A172 (cell line): ENCODE data around the gene TUBB8B. TPM values are rescaled to one million over a fixed set of nuclear protein-coding genes. Genes with fewer than 3 reads are reported as not detected.
"Not testable (repeated sequence)": the region's sequence is repeated elsewhere in the genome, so short reads cannot be mapped to it uniquely, and the experiment has no call there.

Experiments used
- DNase-seq: peaks from one replicate; pipeline ENCODE4 v3.0.0-alpha.2; 2015; ENCODE audit warnings: low spot score
- total RNA-seq: library from RNA; depleted of rRNA; stranded (reverse); fragments of >200 nt; shearing (Covaris generic); gene quantifications from 2 replicates; pipeline ENCODE4 v1.2.3, GENCODE V29; 2014; rRNA removed

The TUBB8B gene
- not detected in 2 replicates for total RNA-seq

- not testable (repeated sequence) for DNase-seq
Observed at GRCh38 chr18:49176-49665, at the start of gene TUBB8B. TUBB8B (minus strand) TSS chr18:49615; CDS start chr18:49557, 58 bp downstream.

- DNase-seq, result not testable (repeated sequence)
Observed at GRCh38 chr18:97252-97914, 48.0 kb upstream of the TUBB8B start.

GRCh38 chr18:96767-97131 lies 47.3 kb upstream of the TUBB8B start:
- DNase-seq, result not testable (repeated sequence)

GRCh38 chr18:96101-96766 lies 46.8 kb upstream of the TUBB8B start:
- not testable (repeated sequence) for DNase-seq

GRCh38 chr18:95580-95979 lies 46.2 kb upstream of the TUBB8B start:
- not testable (repeated sequence) for DNase-seq

- not testable (repeated sequence) for DNase-seq
Observed at GRCh38 chr18:93897-94408, 44.5 kb upstream of the TUBB8B start.

GRCh38 chr18:91561-91960 lies 42.1 kb upstream of the TUBB8B start:
- not testable (repeated sequence) for DNase-seq

GRCh38 chr18:90396-91193 lies 41.2 kb upstream of the TUBB8B start:
- not testable (repeated sequence) for DNase-seq

- not testable (repeated sequence) for DNase-seq
Observed at GRCh38 chr18:89124-89523, 39.7 kb upstream of the TUBB8B start.

- DNase-seq, result not testable (repeated sequence)
Observed at GRCh38 chr18:84801-85200, 35.4 kb upstream of the TUBB8B start.

GRCh38 chr18:82626-83209 lies 33.3 kb upstream of the TUBB8B start:
- DNase-seq, result not testable (repeated sequence)

GRCh38 chr18:80881-81280 lies 31.5 kb upstream of the TUBB8B start:
- DNase-seq, result not testable (repeated sequence)

- not testable (repeated sequence) for DNase-seq
Observed at GRCh38 chr18:80202-80601, 30.8 kb upstream of the TUBB8B start.

GRCh38 chr18:75525-76160 lies 26.2 kb upstream of the TUBB8B start:
- DNase-seq, result not testable (repeated sequence)

GRCh38 chr18:73181-73777 lies 23.9 kb upstream of the TUBB8B start:
- DNase-seq, result not testable (repeated sequence)

- not testable (repeated sequence) for DNase-seq
Observed at GRCh38 chr18:67701-68100, 18.3 kb upstream of the TUBB8B start.

- DNase-seq, result not testable (repeated sequence)
Observed at GRCh38 chr18:64279-64678, 14.9 kb upstream of the TUBB8B start.

- not testable (repeated sequence) for DNase-seq
Observed at GRCh38 chr18:63656-64055, 14.2 kb upstream of the TUBB8B start.

- DNase-seq, result not testable (repeated sequence)
Observed at GRCh38 chr18:54388-54787, 5.0 kb upstream of the TUBB8B start.

GRCh38 chr18:48696-49095 lies 719 bp downstream of the TUBB8B start:
- not testable (repeated sequence) for DNase-seq

GRCh38 chr18:13177-13576 lies 36.2 kb downstream of the TUBB8B start:
- not testable (repeated sequence) for DNase-seq
